SK-N-SH (cell line): Measurements from ENCODE around the gene CCDC60. TPM values are rescaled to one million over a fixed set of nuclear protein-coding genes. Genes with fewer than 3 reads are reported as not detected.

ENCODE experiments used
- CTCF ChIA-PET: fragments of 300-600, 350-600 bp; formaldehyde crosslinking; extraction: SDS; loops from one replicate; lab custom pipeline; 2021; lab: Yijun Ruan, JAX
- POLR2A ChIA-PET: fragments of 350-600 bp; sonication (Branson Sonifier 250); formaldehyde crosslinking; extraction: SDS; loops from one replicate; lab custom pipeline; 2020; ENCODE audit warnings: antibody characterized with exemption, inconsistent platforms; lab: Yijun Ruan, JAX
- DNase-seq: peaks from one replicate; pipeline ENCODE4 v3.0.0; 2012
- H2AFZ ChIP-seq: fragments of 200-600 bp; sonication (generic); 2 replicates; pipeline ENCODE4 v1.8.1; 2016; ENCODE audit warnings: antibody characterized with exemption, mild to moderate bottlenecking, low read depth
- H3F3A ChIP-seq: fragments of 200-600 bp; sonication (generic); replicated peaks from 2 replicates; pipeline ENCODE3; 2016; ENCODE audit warnings: antibody characterized with exemption, mild to moderate bottlenecking; ENCODE audit not compliant: insufficient read depth
- H3K27ac ChIP-seq, 2 experiments: fragments of 200-500 bp in 1 of 2; fragments of 200-600 bp in 1 of 2; sonication (Bioruptor generic) in 1 of 2; sonication (generic), shearing (Covaris generic) in 1 of 2; 2 replicates each; pipeline versions ENCODE4 v1.5.1 to v1.6.1; 2014 to 2016; ENCODE audit warnings: low read depth in 2 of 2, inconsistent platforms in 1 of 2, low read length in 1 of 2, mild to moderate bottlenecking in 1 of 2, mixed read lengths in 1 of 2
- H3K27me3 ChIP-seq: fragments of 200-600 bp; sonication (generic), shearing (Covaris generic); 2 replicates; pipeline ENCODE4 v1.6.1; 2016; ENCODE audit warnings: mixed run types; ENCODE audit not compliant: insufficient read depth
- H3K36me3 ChIP-seq, 2 experiments: fragments of 200-500 bp in 1 of 2; fragments of 200-600 bp in 1 of 2; sonication (Bioruptor generic) in 1 of 2; sonication (generic) in 1 of 2; replicated peaks in 1 of 2; 2 replicates each; pipeline versions ENCODE3 to v1.5.1; 2014 to 2016; ENCODE audit warnings: low read length in 1 of 2, mild to moderate bottlenecking in 1 of 2; ENCODE audit not compliant: insufficient read depth in 2 of 2, control insufficient read depth in 1 of 2
- H3K4me1 ChIP-seq, 2 experiments: fragments of 200-500 bp in 1 of 2; fragments of 200-600 bp in 1 of 2; sonication (Bioruptor generic) in 1 of 2; sonication (generic), shearing (Covaris generic) in 1 of 2; 2 replicates each; pipeline versions ENCODE4 v1.5.1 to v1.6.1; 2014 to 2016; ENCODE audit warnings: low read depth in 1 of 2, low read length in 1 of 2, mixed run types in 1 of 2; ENCODE audit not compliant: insufficient read depth in 2 of 2, control insufficient read depth in 1 of 2
- H3K4me2 ChIP-seq: fragments of 200-600 bp; sonication (generic), shearing (Covaris generic); 2 replicates; pipeline ENCODE4 v1.6.1; 2017; ENCODE audit warnings: mixed run types
- H3K4me3 ChIP-seq, 2 experiments: fragments of 200-500 bp in 1 of 2; fragments of 200-600 bp in 1 of 2; sonication (Bioruptor generic) in 1 of 2; sonication (generic), shearing (Covaris generic) in 1 of 2; 2 replicates each; pipeline versions ENCODE4 v1.5.1 to v1.8.1; 2014 to 2016; ENCODE audit warnings: low read depth in 2 of 2, inconsistent platforms in 1 of 2, low read length in 1 of 2, mild to moderate bottlenecking in 1 of 2, mixed read lengths in 1 of 2, moderate library complexity in 1 of 2
- H3K79me2 ChIP-seq: fragments of 200-600 bp; sonication (generic); 2 replicates; pipeline ENCODE4 v1.8.1; 2017; ENCODE audit warnings: mild to moderate bottlenecking; ENCODE audit not compliant: insufficient read depth
- H3K9ac ChIP-seq: fragments of 200-600 bp; sonication (generic); 2 replicates; pipeline ENCODE4 v1.6.1; 2017; ENCODE audit warnings: mixed run types
- H3K9me2 ChIP-seq: fragments of 200-600 bp; sonication (generic); 2 replicates; pipeline ENCODE4 v1.6.1; 2017; ENCODE audit warnings: mixed run types
- H3K9me3 ChIP-seq: fragments of 200-600 bp; sonication (generic); 2 replicates; pipeline ENCODE4 v1.6.1; 2017; ENCODE audit warnings: mixed run types, mild to moderate bottlenecking, moderate library complexity
- H4K20me1 ChIP-seq: fragments of 200-600 bp; sonication (generic); 2 replicates; pipeline ENCODE4 v1.6.1; 2017; ENCODE audit warnings: mild to moderate bottlenecking, mixed run types; ENCODE audit not compliant: insufficient read depth
- EZH2phosphoT487 ChIP-seq: fragments of 200-600 bp; sonication (generic); IDR thresholded peaks from 2 replicates; pipeline ENCODE4 v1.6.1; 2017; ENCODE audit warnings: low read depth, mixed run types, mild to moderate bottlenecking, antibody characterized with exemption, moderate library complexity, borderline replicate concordance
- FOXJ3 ChIP-seq: sonication (generic); formaldehyde crosslinking; IDR thresholded peaks from 2 replicates; pipeline ENCODE4 v1.5.1; 2020; ENCODE audit warnings: mild to moderate bottlenecking, missing genetic modification reagents
- FOXM1 ChIP-seq: IDR thresholded peaks from 2 replicates; pipeline ENCODE4 v1.4.0; 2012; ENCODE audit warnings: low read depth, mild to moderate bottlenecking
- GATA2 ChIP-seq: sonication (generic); formaldehyde crosslinking; IDR thresholded peaks from 2 replicates; pipeline ENCODE4 v1.5.0; 2020; ENCODE audit warnings: mild to moderate bottlenecking, missing genetic modification reagents
- NFIC ChIP-seq: IDR thresholded peaks from 2 replicates; pipeline ENCODE4 v1.4.0; 2012; ENCODE audit warnings: borderline replicate concordance
- POLR2AphosphoS5 ChIP-seq: IDR thresholded peaks from 2 replicates; pipeline ENCODE4 v1.6.1; 2012; ENCODE audit warnings: low read depth, low read length
- RCOR1 ChIP-seq: fragments of 150-350 bp; IDR thresholded peaks from 2 replicates; pipeline ENCODE4 v1.6.1; 2017; ENCODE audit warnings: antibody characterized with exemption, low read length
- REST ChIP-seq: IDR thresholded peaks from 2 replicates; pipeline ENCODE4 v1.6.1; 2012; ENCODE audit warnings: mild to moderate bottlenecking, low read depth, low read length, moderate library complexity
- RFX5 ChIP-seq: IDR thresholded peaks from 2 replicates; pipeline ENCODE4 v1.6.1; 2012; ENCODE audit warnings: mild to moderate bottlenecking, improper control_type of control experiment, low read length
- WGBS: methylation state at CpG from one replicate; pipeline ENCODE4 v1.1.6; 2017; ENCODE audit warnings: low lambda C conversion rate; 5-methylcytosine and 5-hydroxymethylcytosine counted together
- polyA plus RNA-seq, 3 experiments: library from polyadenylated mRNA; depleted of rRNA; stranded (reverse); fragments of >200 nt; gene quantifications; 2 replicates each; pipeline ENCODE4 v1.2.3, GENCODE V29; 2012
- TF ChIP-seq, protein P1 (sequence below): fragments of 150-350 bp; IDR thresholded peaks from 2 replicates; pipeline ENCODE4 v1.6.1; 2017; ENCODE audit warnings: antibody characterized with exemption, low read length, low read depth, borderline replicate concordance
- TF ChIP-seq, protein P2 (sequence below): fragments of 150-350 bp; IDR thresholded peaks from 2 replicates; pipeline ENCODE4 v1.6.1; 2016; ENCODE audit warnings: mild to moderate bottlenecking, low read depth, low read length

Gene CCDC60
- polyA plus RNA-seq, 1 of the 3 experiments (the other 2 are of a cell fraction) = not detected

DNA sequence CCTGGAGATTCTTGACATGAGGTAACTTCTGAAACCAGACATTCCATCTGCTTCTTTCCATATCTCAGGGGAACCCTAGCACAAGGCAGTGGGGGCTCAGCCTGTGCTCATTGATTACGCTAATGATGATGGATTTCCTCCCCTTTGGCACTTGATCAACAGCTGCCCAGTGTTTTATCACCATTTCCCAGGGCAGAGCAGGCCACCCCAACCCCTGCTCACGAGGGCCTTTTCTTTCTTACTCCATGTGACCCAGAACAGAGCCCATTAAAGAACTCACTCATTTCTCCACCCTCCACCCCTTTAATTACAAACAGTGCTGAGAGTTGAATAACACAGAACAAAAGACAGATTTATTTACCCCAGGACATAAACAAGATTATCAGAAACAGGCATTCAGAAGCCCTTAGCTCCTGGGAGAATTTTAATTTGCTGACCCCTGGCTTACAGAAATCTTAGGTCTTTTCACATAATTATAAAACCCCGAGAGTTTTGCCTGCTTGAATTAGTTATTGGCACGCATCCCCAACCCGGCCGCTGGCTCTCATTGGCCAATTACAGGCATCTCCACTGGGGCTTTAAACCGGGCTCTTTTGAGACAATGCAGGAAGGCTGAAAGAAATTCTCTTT, 32.0 kb upstream of the CCDC60 start:
- no peaks in the 10 kb centered on the region for H3F3A ChIP-seq
- H4K20me1 ChIP-seq = no peaks in the 10 kb centered on the region
- no peaks in the 10 kb centered on the region for H3K9me3 ChIP-seq
- peak; percentile 57; the same call in 1 of the 2 replicates for TF ChIP-seq RCOR1
- no peak for TF ChIP-seq REST
- CTCF ChIA-PET = interaction anchor here (1.3 kb wide), 1 partner anchor 111 kb away, joined by 6 read pairs; no protein-coding TSS in a partner anchor
- no peaks in the 10 kb centered on the region for H3K79me2 ChIP-seq
- no peak overlapping the region for H3K4me2 ChIP-seq
- H3K27me3 ChIP-seq = no peaks in the 10 kb centered on the region
- H3K9ac ChIP-seq = no peak overlapping the region
- POLR2A ChIA-PET = no interaction called here
- H3K9me2 ChIP-seq = no peaks in the 10 kb centered on the region
- no peak overlapping the region for H2AFZ ChIP-seq
- H3K36me3 ChIP-seq = no peaks in the 10 kb centered on the region
- DNase-seq = peak; percentile 49
- peaks cover 0 to 22% of the 10 kb centered on the region in 2 experiments; a peak in 2 of 4 replicates for H3K4me1 ChIP-seq
- H3K4me3 ChIP-seq = no peak overlapping the region
- peak overlapping the region in 1 of 2 experiments; percentile 80; a peak in 2 of 4 replicates for H3K27ac ChIP-seq
- 28% methylated on average over 7 of the region's 7 CpGs for WGBS

DNA sequence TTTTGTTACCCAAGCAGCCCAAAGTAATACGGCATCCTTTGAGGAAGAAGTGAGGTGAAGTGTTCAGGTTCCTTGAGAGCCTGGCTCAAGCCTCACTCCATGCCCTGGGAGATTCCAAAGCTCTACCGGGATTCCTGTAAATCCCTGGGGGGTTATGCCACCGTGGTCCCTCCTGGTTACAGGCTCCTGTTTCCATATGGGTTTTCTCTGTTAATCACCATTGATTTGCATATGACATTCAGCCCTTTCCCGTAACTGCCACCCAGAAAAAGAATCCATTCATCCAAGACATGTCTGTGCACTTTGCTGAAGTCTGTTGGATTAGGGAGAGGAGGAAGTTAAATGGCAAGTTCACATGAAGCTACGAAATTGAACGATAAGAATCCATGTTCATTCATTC, 27.9 kb upstream of the CCDC60 start:
- no peak overlapping the region for H3K9ac ChIP-seq
- no peak overlapping the region for H3K4me3 ChIP-seq
- H3K27me3 ChIP-seq = no peaks in the 10 kb centered on the region
- no peaks in the 10 kb centered on the region for H3K9me2 ChIP-seq
- H3K9me3 ChIP-seq = no peaks in the 10 kb centered on the region
- no peak overlapping the region for H3K4me2 ChIP-seq
- TF ChIP-seq POLR2AphosphoS5 (no peak), RFX5 (no peak), NFIC (no peak), GATA2 (CRISPR knock-in tag) (no peak), FOXM1 (no peak), FOXJ3 (CRISPR knock-in tag) (no peak), EZH2phosphoT487 (no peak)
- TF ChIP-seq, protein P1, sequence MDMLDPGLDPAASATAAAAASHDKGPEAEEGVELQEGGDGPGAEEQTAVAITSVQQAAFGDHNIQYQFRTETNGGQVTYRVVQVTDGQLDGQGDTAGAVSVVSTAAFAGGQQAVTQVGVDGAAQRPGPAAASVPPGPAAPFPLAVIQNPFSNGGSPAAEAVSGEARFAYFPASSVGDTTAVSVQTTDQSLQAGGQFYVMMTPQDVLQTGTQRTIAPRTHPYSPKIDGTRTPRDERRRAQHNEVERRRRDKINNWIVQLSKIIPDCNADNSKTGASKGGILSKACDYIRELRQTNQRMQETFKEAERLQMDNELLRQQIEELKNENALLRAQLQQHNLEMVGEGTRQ = no peak
- TF ChIP-seq, protein P2, sequence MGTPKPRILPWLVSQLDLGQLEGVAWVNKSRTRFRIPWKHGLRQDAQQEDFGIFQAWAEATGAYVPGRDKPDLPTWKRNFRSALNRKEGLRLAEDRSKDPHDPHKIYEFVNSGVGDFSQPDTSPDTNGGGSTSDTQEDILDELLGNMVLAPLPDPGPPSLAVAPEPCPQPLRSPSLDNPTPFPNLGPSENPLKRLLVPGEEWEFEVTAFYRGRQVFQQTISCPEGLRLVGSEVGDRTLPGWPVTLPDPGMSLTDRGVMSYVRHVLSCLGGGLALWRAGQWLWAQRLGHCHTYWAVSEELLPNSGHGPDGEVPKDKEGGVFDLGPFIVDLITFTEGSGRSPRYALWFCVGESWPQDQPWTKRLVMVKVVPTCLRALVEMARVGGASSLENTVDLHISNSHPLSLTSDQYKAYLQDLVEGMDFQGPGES = no peak
- no peaks in the 10 kb centered on the region for H3F3A ChIP-seq
- H2AFZ ChIP-seq = no peak overlapping the region
- no peak for DNase-seq
- H3K4me1 ChIP-seq = peaks cover 0 to 5% of the 10 kb centered on the region in 2 experiments; a peak in 1 of 4 replicates
- H3K27ac ChIP-seq = no peak overlapping the region
- ChIA-PET POLR2A (no interaction called here), CTCF (no interaction called here)
- H4K20me1 ChIP-seq = no peaks in the 10 kb centered on the region
- H3K36me3 ChIP-seq = no peaks in the 10 kb centered on the region
- H3K79me2 ChIP-seq = no peaks in the 10 kb centered on the region
- 30% methylated on average over 5 of the region's 6 CpGs for WGBS
